GM18868 (cell line): Measurements from ENCODE around the gene MN1.

Experiments used
- ATAC-seq: cut with Tn5 transposase; IDR thresholded peaks from one replicate; pipeline ENCODE4 v1.9.1; 2021; ENCODE audit warnings: mild to moderate bottlenecking, moderate library complexity; ENCODE audit not compliant: unreplicated experiment

MN1 gene

GRCh38 chr22:27801616-27802345, at the start of gene MN1:
TSS of gene MN1 (minus strand) at chr22:27801756. CDS start at chr22:27800543, 1,213 bp downstream.
- no peak for ATAC-seq

- no peak for ATAC-seq
Measured at GRCh38 chr22:27850000-27850521, 48.5 kb upstream of the MN1 start.

- no peak for ATAC-seq
Measured at GRCh38 chr22:27848005-27848404, 46.4 kb upstream of the MN1 start.

- ATAC-seq = no peak
Measured at GRCh38 chr22:27846910-27847309, 45.4 kb upstream of the MN1 start.

- ATAC-seq = no peak
Measured at GRCh38 chr22:27846248-27846757, 44.7 kb upstream of the MN1 start.

- no peak for ATAC-seq
Measured at GRCh38 chr22:27845644-27846043, 44.1 kb upstream of the MN1 start.

GRCh38 chr22:27844656-27845591, 43.4 kb upstream of the MN1 start:
- no peak for ATAC-seq

GRCh38 chr22:27844256-27844655, 42.7 kb upstream of the MN1 start:
- ATAC-seq = no peak

GRCh38 chr22:27843441-27843840, 41.9 kb upstream of the MN1 start:
- no peak for ATAC-seq

- no peak for ATAC-seq
Measured at GRCh38 chr22:27842669-27843431, 41.3 kb upstream of the MN1 start.

- ATAC-seq = no peak
Measured at GRCh38 chr22:27842201-27842600, 40.6 kb upstream of the MN1 start.

GRCh38 chr22:27840436-27840835, 38.9 kb upstream of the MN1 start:
- ATAC-seq = no peak

- no peak for ATAC-seq
Measured at GRCh38 chr22:27839057-27839660, 37.6 kb upstream of the MN1 start.

GRCh38 chr22:27836181-27836580, 34.6 kb upstream of the MN1 start:
- ATAC-seq = no peak

- no peak for ATAC-seq
Measured at GRCh38 chr22:27835446-27835845, 33.9 kb upstream of the MN1 start.

GRCh38 chr22:27834364-27835185, 33.0 kb upstream of the MN1 start:
- ATAC-seq = no peak

- ATAC-seq = no peak
Measured at GRCh38 chr22:27833803-27834202, 32.2 kb upstream of the MN1 start.

GRCh38 chr22:27832606-27833005, 31.1 kb upstream of the MN1 start:
- no peak for ATAC-seq

- no peak for ATAC-seq
Measured at GRCh38 chr22:27829620-27830019, 28.1 kb upstream of the MN1 start.
